ENCODE results near the gene TSPAN9.
A peak's percentile ranks its signal among the peaks of the same experiment; 100 is the strongest.

TSPAN9 gene

DNA sequence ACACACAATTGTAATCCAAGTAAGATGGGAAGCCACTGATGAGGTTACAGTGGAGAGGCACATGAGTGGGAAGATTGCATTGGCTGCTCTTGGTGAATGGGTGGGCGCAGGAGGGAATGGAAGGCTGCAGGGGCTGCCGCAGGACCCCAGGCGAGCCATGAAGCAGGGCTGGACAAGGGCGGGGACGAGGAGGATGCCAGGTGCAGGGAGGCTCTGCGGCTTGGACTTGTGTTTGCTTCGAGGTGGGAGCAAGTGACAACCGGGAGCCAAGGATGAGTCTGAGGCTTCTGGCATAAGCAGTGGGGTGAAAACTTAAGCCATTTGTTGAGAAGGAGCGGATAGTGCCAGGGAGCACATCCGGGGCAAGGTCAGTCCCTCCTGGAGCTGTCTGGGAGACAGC is 115.0 kb downstream of the TSPAN9 start:
- DNase-seq = no peak

DNA sequence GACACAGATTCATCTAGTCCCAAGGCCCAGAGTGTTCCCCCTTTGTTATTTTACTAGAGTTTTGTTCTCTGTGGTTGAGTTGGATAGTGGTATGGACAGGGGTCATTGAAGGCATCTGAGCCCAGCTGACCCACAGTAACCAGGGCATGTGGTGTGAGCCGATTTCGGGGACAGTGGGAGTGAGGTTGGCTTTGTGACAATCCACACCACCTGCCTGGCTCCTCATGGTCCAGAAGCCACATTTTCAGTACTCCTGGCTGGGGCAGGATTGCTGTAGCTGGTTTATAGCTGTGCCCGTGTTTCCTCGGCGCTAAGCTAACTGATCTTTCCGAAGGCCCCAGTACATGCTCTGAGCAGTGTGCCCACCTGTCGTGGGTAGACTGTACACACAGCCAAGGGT is 116.0 kb downstream of the TSPAN9 start:
- DNase-seq = no peak

GRCh38 chr12:3193755-3194154 is 116.6 kb downstream of the TSPAN9 start:
- DNase-seq = no peak

DNA sequence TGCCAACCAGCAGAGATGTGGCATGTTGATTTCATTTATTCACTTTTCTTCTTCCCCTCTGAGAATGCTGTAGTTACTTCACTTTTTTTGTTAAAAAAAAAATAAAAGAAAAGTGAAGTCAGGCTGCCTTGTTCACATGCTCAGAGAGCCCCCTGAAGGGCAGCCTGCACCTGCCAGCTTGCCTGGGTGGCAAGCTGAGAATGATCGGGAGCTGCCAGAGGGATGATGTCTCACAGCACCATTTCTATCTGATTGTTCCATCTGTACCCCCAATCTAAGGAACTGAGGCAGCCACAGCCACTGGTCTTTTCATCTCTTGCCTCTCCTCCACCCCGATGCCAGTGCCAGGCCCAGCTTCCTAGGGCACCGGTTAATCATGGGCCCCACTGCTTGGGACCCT is 118.2 kb downstream of the TSPAN9 start:
- DNase-seq = no peak

- no peak for DNase-seq
Measured at GRCh38 chr12:3195859-3196483, 118.8 kb downstream of the TSPAN9 start.

- no peak for DNase-seq
Measured at GRCh38 chr12:3196488-3196887, 119.3 kb downstream of the TSPAN9 start.

DNA sequence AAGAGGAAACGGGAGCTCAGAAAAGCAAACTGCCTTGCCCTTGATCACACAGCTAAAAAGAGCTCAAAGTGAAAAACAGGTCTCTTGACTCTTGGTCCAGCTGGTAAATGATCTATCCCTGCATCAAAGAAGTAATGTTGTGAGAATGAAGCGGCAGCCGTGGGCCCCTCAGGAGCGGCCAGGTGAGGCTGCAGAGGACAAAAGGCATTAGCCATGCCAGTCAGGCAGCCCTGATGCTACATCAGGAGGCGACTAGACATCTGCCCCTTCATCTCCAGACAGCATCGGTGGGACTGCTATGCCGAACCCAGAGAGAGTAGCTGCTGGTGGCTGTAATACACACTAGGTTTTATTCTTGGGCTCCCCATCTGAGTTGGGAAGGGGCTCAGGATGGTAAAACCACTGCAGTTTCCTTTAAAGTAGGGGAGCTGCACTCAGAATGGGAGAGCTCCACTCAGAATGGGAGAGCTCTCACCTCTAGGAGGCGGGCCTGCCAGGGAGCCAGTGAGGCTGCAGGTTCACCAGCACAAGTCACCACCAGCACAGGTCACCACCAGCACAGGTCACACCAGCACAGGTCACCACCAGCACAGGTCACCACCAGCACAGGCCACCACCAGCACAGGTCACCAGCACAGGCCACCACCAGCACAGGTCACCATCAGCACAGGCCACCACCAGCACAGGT is 120.1 kb downstream of the TSPAN9 start:
- DNase-seq = no peak

- DNase-seq = no peak
Measured at GRCh38 chr12:3199551-3200031, 122.4 kb downstream of the TSPAN9 start.

- DNase-seq = peak; percentile 39
Measured at GRCh38 chr12:3200032-3200617, 122.9 kb downstream of the TSPAN9 start.

GRCh38 chr12:3200814-3201233 is 123.6 kb downstream of the TSPAN9 start:
- DNase-seq = peak; percentile 21

GRCh38 chr12:3201339-3202051 is 124.3 kb downstream of the TSPAN9 start:
- no peak for DNase-seq

DNA sequence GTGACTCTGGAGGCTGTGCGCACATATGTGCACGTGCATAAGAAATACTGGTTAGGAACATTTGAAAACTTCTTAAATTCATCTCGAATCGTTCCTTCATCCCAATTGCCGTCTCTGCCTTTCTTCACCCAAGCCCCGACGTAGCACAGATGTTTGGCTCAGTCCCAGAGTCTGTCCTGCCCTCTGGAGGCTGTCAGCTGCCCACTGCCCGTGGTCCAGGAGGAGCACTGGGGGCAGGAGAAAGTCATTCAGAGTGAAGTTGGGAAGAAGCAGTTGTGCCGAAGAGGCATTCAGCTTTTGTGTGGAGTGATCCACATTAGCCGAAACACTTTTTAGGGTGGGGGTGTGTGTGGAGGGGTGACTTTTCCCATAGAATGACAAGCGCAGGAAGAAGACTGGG is 124.9 kb downstream of the TSPAN9 start:
- DNase-seq = no peak

- DNase-seq = peak; percentile 66
Measured at GRCh38 chr12:3202734-3203446, 125.7 kb downstream of the TSPAN9 start.

DNA sequence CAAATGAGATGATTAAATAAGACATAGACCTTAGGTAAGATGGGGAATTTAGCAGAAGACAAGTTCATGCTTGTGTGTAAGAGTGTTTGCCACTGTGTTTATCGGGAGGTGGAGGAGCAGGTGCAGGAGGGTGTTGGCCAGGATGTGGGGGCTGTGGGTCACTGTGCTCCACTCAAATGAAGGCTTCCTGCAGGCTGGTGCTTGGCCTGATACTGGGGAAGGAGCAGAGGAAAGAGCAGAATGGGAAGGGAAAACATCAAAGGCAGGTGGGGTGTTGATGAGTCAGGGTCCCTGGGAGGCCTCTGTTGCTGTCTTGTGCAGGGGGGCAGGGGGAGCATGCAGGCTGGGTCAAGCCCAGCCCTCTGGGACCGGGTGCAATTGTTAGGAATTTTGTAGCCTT is 126.5 kb downstream of the TSPAN9 start:
- DNase-seq = no peak

DNA sequence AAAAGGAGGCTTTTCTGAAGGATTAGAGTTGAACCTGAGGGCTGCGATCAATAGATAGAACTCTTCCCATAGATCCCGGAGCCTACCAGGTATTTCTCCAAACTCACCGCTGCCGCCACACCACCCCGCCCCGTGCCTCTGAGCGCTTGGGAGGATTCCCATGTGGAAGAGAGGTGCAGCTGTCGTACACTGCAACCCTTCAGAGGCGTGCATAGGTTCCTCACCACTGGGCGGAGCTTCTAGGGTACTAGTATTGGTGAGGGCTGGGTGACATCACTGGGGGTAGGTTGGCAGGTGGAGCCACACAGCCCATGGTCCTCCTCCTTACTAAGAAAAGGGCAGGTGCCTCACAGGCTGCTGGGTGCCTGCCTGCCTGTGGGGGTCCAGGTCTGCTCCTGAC is 127.0 kb downstream of the TSPAN9 start:
- no peak for DNase-seq

DNA sequence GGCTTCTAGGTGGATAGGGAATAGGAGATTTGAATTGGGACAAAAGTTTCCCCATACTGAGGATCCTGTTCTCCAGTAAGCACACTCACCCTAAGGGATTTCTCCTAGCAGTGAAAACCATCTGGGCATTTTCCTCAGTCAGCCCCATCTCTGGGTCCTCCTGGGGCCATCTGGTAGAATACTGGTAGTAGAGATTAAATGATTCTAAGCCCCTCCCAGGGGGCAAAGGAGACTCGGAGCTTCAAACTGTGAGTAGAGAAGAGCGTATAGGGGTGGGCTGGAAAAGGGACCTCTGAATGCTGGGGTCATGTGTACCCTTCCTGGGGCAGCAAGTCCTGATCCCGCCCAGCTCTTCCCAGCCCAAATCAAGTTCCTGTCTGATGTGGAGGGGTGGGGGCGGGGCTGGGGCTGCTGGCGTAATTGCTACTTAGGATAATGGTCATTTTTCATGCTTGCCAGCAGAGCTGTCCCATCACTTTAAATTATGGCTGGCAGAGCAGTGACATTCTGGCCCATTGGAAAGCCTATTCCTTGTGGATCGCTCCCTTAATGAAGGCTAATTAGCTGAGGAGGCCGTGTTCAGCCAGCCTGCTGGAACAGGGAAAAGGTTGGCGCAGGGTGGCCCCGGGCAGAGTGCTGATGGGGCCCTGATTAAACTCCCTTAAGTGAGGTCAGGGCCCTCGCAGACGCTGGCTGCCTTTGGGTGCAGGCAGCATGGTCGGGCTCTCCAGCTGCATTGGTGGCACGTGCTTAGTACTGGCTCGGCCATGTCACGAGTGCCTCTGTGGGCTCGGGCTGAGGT is 127.8 kb downstream of the TSPAN9 start:
- no peak for DNase-seq

GRCh38 chr12:3205742-3206519 is 128.8 kb downstream of the TSPAN9 start:
- DNase-seq = no peak

- DNase-seq = no peak
Measured at GRCh38 chr12:3206536-3207072, 129.4 kb downstream of the TSPAN9 start.

DNA sequence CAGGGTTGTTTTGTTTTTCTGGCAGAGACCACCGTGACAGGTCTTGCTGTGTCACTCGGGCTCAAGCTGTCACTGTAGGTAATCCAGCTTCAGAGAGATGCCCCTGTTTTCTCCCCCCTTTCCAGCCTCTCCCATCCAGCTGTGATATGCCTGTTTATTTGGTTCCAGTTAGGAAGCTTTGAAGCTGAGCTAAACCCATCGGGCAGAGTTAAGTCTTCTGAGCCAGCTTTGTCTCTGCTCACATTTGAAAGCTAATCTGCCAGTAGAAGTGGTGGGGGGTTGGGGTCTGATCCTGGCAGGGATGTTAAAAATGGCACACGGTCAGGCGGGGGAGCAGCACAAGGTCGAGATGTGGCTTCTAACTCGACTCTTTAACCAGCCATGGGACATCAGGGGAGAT is 130.0 kb downstream of the TSPAN9 start:
- DNase-seq = no peak

DNA sequence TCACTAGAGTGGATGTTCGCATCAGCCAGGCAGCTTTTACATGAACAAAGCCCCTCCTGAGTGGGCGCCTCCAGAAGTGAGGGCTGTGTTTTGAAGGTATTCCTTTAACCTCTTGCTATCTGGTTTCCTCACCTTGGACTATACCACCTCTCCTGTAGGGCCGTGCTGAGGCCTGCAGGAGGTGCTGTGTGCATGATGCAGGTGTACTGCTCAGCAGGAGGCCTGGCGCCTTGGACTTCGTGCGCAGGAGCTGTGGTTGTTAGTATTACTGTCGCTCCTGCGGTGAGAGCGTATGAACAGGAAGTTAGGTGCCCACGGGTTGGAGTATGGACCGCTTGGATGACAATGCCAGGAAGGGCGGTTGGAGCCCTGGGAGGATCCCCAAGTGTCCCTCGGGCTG is 130.7 kb downstream of the TSPAN9 start:
- DNase-seq = peak; percentile 26

DNA sequence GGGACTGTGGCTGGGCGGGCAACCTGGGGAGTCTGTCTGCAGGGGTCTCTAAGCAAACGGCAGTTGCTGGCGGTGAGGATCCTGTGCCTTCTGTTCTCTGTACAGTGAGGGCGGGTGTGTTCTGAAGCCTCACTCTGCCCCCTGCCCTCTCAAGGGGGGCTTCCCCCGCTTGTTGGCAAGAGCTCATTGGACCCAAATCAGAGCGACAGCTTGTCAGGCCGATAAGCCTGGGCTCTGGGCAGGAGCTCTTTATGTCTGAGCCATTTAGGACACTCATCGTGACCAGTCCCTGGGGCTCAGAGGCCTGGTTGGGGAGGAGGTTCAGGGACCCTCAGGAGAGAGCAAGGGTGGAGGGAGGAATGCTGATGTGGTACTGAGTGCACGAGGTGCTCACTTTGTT is 136.0 kb downstream of the TSPAN9 start:
- no peak for DNase-seq
